ENCODE data around the gene TBL1XR1. TPM values are rescaled to one million over a fixed set of nuclear protein-coding genes. Genes with fewer than 3 reads are reported as not detected.

Gene TBL1XR1
- total and polyA plus RNA-seq, 2 of the 13 experiments (the other 11 are each of a cell fraction or from before 2014, with no cell fraction given), result 57.7 to 62.5 TPM

GRCh38 chr3:177195242-177195991 lies 1.9 kb downstream of the TBL1XR1 start (continued):
- TF ChIP-seq TFDP1 (CRISPR knock-in tag; IDR thresholded peaks at IDR 0.05; ENCODE audit: borderline replicate concordance) (no peak), ARNT2 (CRISPR knock-in tag; IDR thresholded peaks at IDR 0.05; ENCODE audit: low read depth) (no peak), KLF12 (CRISPR knock-in tag; IDR thresholded peaks at IDR 0.05; ENCODE audit: borderline replicate concordance) (no peak), MBNL3 (CRISPR knock-in tag; conservative IDR thresholded peaks at IDR 0.05) (no peak), SAP130 (CRISPR knock-in tag; IDR thresholded peaks at IDR 0.05; ENCODE audit: low read depth) (peak; percentile 22; the same call in 1 of the 2 replicates), ZNF570 (CRISPR knock-in tag; IDR thresholded peaks at IDR 0.05; ENCODE audit: borderline replicate concordance) (no peak), MYPOP (CRISPR knock-in tag; IDR thresholded peaks at IDR 0.05) (no peak), DZIP1 (CRISPR knock-in tag; IDR thresholded peaks at IDR 0.05) (no peak)
